HepG2 (cell line): ENCODE data around the gene STK17A. TPM values are rescaled to one million over a fixed set of nuclear protein-coding genes. Genes with fewer than 3 reads are reported as not detected.
A peak's percentile ranks its signal among the peaks of the same experiment; 100 is the strongest.

Experiments used
- CBFB ChIP-seq: sonication (generic); formaldehyde crosslinking; IDR thresholded peaks from 2 replicates; pipeline ENCODE4 v1.4.0; 2020; ENCODE audit warnings: missing genetic modification reagents
- FIP1L1 ChIP-seq: fragments of 200-400 bp; formaldehyde crosslinking; IDR thresholded peaks from 2 replicates; pipeline ENCODE4 v1.6.1; 2018; ENCODE audit warnings: low read depth, mild to moderate bottlenecking, low read length, moderate library complexity, borderline replicate concordance; ENCODE audit not compliant: insufficient read depth
- FOXA3 ChIP-seq: IDR thresholded peaks from 2 replicates; pipeline ENCODE4 v1.6.1; 2016; ENCODE audit warnings: missing genetic modification reagents, missing compliant biosample characterization
- GLMP ChIP-seq: sonication (generic); formaldehyde crosslinking; IDR thresholded peaks from 2 replicates; pipeline ENCODE4 v1.9.0; 2021; ENCODE audit warnings: missing genetic modification reagents, mild to moderate bottlenecking, borderline replicate concordance
- HNRNPK ChIP-seq: fragments of 200-400 bp; formaldehyde crosslinking; IDR thresholded peaks from 2 replicates; pipeline ENCODE4 v1.6.1; 2018; ENCODE audit warnings: low read length, low read depth, moderate library complexity, mild to moderate bottlenecking; ENCODE audit not compliant: poor library complexity, severe bottlenecking
- KAT8 ChIP-seq: IDR thresholded peaks from 2 replicates; pipeline ENCODE4 v1.6.1; 2016; ENCODE audit warnings: missing genetic modification reagents, missing compliant biosample characterization
- NRL ChIP-seq: sonication (generic); formaldehyde crosslinking; IDR thresholded peaks from 2 replicates; pipeline ENCODE4 v1.5.0; 2020; ENCODE audit warnings: missing genetic modification reagents, mild to moderate bottlenecking, moderate library complexity, borderline replicate concordance
- SMARCC2 ChIP-seq: fragments of 450-650 bp; IDR thresholded peaks from 2 replicates; pipeline ENCODE4 v1.6.1; 2017; ENCODE audit warnings: antibody characterized with exemption, mild to moderate bottlenecking
- SMC3 ChIP-seq: IDR thresholded peaks from 2 replicates; pipeline ENCODE4 v1.6.1; 2011; ENCODE audit warnings: low read length, improper control_type of control experiment
- SNRNP70 ChIP-seq: fragments of 200-400 bp; formaldehyde crosslinking; IDR thresholded peaks from 2 replicates; pipeline ENCODE4 v1.6.1; 2017; ENCODE audit warnings: mild to moderate bottlenecking, low read depth, low read length, moderate library complexity
- ZNF263 ChIP-seq: sonication (generic); formaldehyde crosslinking; IDR thresholded peaks from 2 replicates; pipeline ENCODE4 v1.4.0; 2020; ENCODE audit warnings: missing genetic modification reagents
- ZNF468 ChIP-seq: sonication (generic); formaldehyde crosslinking; IDR thresholded peaks from 2 replicates; pipeline ENCODE4 v1.8.0; 2022; ENCODE audit warnings: mild to moderate bottlenecking, moderate library complexity, missing genetic modification reagents
- ZNF547 ChIP-seq: sonication (generic); formaldehyde crosslinking; IDR thresholded peaks from 2 replicates; pipeline ENCODE4 v1.5.1; 2020; ENCODE audit warnings: mild to moderate bottlenecking, missing genetic modification reagents
- ZNF790 ChIP-seq: sonication (generic); formaldehyde crosslinking; IDR thresholded peaks from 2 replicates; pipeline ENCODE4 v1.8.0; 2022; ENCODE audit warnings: missing genetic modification reagents, mild to moderate bottlenecking, borderline replicate concordance
- polyA plus RNA-seq, 8 experiments: library from polyadenylated mRNA; depleted of rRNA in 3 of 8; stranded (reverse) in 7 of 8; unstranded in 1 of 8; fragments of >200 nt; fragmentation: Illumina TruSeq in 4 of 8; extraction: Trizol in 4 of 8; gene quantifications; 2 replicates each; pipeline versions ENCODE4 v1.2.1 to v1.2.3, GENCODE V29; 2011 to 2016; ENCODE audit warnings: low read depth in 4 of 8, missing spikeins in 1 of 8, mixed read lengths in 1 of 8; ENCODE audit not compliant: insufficient read depth in 1 of 8
- total RNA-seq, 5 experiments: library from RNA; depleted of rRNA; stranded (reverse); fragments of >200 nt; fragmentation: Illumina TruSeq; extraction: Trizol; gene quantifications; 2 replicates each; pipeline ENCODE4 v1.2.3, GENCODE V29; 2016; ENCODE audit warnings: low read depth in 1 of 5
- TF ChIP-seq, protein P1 (sequence below): sonication (generic); formaldehyde crosslinking; IDR thresholded peaks from 2 replicates; pipeline ENCODE4 v1.5.1; 2020; ENCODE audit warnings: missing genetic modification reagents, mild to moderate bottlenecking, borderline replicate concordance
- TF ChIP-seq, protein P2 (sequence below): sonication (generic); formaldehyde crosslinking; IDR thresholded peaks from 2 replicates; pipeline ENCODE4 v1.4.0; 2020; ENCODE audit warnings: missing genetic modification reagents

STK17A gene
- total and polyA plus RNA-seq, 2 of the 13 experiments (the other 11 are each of a cell fraction or from before 2014, with no cell fraction given): 18.6 to 24.3 TPM

DNA sequence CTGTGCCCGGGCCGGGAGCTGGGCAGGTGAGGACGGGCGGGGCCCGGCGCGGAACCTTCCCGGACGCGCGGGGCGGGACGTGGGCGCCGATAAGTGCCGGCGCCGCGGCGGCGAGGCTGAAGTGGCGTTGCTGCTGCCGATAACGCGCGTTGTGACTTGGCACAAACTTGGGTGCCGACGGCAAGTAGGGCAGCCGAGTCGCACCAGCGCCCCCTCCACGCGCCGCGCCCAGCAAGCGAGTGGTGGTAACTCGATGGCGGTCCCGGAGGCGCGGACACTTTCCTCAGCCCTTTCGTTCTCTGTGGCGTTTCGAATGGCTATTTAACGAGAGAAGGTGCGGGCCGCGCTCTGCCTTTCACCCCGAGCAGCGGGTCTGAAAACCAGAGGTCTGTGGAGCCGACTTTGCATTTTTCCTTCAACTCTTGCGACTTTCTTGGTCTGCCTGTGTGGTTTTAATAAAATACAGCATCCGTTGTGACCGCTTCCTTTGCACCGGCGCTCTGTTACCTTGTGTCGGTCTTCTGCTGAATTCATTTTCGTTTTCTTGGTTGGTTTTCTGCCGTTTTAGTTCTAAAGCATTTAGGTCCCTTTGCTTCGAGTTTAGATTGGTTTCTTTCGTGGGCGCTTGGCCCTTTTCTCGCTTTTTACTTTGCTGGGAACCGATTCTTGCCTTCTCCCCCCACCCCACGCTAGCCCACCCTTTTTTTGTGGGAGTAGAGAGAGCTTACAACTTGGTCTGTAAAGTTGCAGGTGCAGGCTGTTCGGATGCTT, 701 bp downstream of the STK17A start (continued):
- TF ChIP-seq, protein P1, sequence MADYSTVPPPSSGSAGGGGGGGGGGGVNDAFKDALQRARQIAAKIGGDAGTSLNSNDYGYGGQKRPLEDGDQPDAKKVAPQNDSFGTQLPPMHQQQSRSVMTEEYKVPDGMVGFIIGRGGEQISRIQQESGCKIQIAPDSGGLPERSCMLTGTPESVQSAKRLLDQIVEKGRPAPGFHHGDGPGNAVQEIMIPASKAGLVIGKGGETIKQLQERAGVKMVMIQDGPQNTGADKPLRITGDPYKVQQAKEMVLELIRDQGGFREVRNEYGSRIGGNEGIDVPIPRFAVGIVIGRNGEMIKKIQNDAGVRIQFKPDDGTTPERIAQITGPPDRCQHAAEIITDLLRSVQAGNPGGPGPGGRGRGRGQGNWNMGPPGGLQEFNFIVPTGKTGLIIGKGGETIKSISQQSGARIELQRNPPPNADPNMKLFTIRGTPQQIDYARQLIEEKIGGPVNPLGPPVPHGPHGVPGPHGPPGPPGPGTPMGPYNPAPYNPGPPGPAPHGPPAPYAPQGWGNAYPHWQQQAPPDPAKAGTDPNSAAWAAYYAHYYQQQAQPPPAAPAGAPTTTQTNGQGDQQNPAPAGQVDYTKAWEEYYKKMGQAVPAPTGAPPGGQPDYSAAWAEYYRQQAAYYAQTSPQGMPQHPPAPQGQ: no peak
- no peak; the same call in 1 of the 2 replicates for TF ChIP-seq FOXA3 (CRISPR knock-in tag)
- TF ChIP-seq GLMP (CRISPR knock-in tag): no peak
- TF ChIP-seq ZNF547 (CRISPR knock-in tag): no peak
- TF ChIP-seq ZNF263 (CRISPR knock-in tag): no peak; the same call in 1 of the 2 replicates
- no peak for TF ChIP-seq SNRNP70
- no peak for TF ChIP-seq NRL
- TF ChIP-seq ZNF790 (CRISPR knock-in tag): no peak
- TF ChIP-seq FIP1L1: no peak
- TF ChIP-seq SMARCC2: no peak
- TF ChIP-seq SMC3: no peak
- TF ChIP-seq CBFB (CRISPR knock-in tag): 0 out of 2 replicates have a peak, but pooled peaks have one; percentile 18
- no peak for TF ChIP-seq KAT8 (CRISPR knock-in tag)
- no peak for TF ChIP-seq HNRNPK
- TF ChIP-seq, protein P2, sequence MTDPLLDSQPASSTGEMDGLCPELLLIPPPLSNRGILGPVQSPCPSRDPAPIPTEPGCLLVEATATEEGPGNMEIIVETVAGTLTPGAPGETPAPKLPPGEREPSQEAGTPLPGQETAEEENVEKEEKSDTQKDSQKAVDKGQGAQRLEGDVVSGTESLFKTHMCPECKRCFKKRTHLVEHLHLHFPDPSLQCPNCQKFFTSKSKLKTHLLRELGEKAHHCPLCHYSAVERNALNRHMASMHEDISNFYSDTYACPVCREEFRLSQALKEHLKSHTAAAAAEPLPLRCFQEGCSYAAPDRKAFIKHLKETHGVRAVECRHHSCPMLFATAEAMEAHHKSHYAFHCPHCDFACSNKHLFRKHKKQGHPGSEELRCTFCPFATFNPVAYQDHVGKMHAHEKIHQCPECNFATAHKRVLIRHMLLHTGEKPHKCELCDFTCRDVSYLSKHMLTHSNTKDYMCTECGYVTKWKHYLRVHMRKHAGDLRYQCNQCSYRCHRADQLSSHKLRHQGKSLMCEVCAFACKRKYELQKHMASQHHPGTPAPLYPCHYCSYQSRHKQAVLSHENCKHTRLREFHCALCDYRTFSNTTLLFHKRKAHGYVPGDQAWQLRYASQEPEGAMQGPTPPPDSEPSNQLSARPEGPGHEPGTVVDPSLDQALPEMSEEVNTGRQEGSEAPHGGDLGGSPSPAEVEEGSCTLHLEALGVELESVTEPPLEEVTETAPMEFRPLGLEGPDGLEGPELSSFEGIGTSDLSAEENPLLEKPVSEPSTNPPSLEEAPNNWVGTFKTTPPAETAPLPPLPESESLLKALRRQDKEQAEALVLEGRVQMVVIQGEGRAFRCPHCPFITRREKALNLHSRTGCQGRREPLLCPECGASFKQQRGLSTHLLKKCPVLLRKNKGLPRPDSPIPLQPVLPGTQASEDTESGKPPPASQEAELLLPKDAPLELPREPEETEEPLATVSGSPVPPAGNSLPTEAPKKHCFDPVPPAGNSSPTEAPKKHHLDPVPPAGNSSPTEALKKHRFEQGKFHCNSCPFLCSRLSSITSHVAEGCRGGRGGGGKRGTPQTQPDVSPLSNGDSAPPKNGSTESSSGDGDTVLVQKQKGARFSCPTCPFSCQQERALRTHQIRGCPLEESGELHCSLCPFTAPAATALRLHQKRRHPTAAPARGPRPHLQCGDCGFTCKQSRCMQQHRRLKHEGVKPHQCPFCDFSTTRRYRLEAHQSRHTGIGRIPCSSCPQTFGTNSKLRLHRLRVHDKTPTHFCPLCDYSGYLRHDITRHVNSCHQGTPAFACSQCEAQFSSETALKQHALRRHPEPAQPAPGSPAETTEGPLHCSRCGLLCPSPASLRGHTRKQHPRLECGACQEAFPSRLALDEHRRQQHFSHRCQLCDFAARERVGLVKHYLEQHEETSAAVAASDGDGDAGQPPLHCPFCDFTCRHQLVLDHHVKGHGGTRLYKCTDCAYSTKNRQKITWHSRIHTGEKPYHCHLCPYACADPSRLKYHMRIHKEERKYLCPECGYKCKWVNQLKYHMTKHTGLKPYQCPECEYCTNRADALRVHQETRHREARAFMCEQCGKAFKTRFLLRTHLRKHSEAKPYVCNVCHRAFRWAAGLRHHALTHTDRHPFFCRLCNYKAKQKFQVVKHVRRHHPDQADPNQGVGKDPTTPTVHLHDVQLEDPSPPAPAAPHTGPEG (CRISPR knock-in tag): 0 out of 2 replicates have a peak, but pooled peaks have one; percentile 50
- TF ChIP-seq ZNF468: no peak
